Kasumi-1 (cell line): ENCODE measurements around the gene RRAGA.
"Not testable (repeated sequence)": the region's sequence is repeated elsewhere in the genome, so short reads cannot be mapped to it uniquely, and the experiment has no call there.

Experiments
- DNase-seq, 2 experiments: peaks; one replicate each; lab custom pipeline; 2025; lab: John Stamatoyannopoulos, UW

RRAGA gene, protein sequence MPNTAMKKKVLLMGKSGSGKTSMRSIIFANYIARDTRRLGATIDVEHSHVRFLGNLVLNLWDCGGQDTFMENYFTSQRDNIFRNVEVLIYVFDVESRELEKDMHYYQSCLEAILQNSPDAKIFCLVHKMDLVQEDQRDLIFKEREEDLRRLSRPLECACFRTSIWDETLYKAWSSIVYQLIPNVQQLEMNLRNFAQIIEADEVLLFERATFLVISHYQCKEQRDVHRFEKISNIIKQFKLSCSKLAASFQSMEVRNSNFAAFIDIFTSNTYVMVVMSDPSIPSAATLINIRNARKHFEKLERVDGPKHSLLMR

DNA sequence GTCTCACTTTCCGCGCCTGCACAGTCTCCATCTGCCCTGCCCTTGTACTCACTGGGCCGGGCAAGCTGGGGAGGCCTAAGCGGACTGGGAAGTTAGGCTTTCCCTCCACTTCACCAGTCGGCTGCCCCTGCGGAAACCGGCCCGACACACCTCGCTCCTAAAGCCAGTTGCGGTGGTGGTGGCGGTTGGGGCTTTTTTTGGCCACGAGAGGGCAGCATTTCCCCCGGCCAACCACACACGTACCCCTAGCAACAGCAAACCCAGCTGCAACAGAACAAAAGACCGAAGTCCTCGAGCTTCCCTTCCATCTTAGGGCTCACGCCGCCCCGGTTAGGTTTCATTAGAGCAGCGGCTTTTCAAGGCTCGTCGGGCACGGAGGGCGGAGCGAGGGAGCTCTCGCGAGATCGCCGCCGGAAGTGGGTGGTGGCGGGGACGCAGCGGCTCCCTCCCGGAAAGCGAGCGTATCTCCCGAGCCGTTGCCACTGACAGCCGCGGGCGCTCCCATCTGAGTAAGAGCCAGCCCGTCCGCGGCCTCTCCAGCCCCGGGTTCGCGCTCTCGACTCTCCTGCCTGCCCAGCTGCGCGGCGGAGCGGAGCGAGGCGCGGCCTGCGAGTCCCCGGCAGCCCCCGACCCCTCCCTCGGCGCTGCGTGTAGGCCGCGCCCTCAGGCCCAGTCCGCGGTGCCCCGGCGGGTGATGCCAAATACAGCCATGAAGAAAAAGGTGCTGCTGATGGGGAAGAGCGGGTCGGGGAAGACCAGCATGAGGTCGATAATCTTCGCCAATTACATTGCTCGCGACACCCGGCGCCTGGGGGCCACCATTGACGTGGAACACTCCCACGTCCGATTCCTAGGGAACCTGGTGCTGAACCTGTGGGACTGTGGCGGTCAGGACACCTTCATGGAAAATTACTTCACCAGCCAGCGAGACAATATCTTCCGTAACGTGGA is at the start of gene RRAGA:
RRAGA (plus strand) TSS at position 462 of the 951 bp plus-strand sequence; CDS start at position 695, 233 bp downstream.
- DNase-seq: peak; percentile 85 to 87

DNA sequence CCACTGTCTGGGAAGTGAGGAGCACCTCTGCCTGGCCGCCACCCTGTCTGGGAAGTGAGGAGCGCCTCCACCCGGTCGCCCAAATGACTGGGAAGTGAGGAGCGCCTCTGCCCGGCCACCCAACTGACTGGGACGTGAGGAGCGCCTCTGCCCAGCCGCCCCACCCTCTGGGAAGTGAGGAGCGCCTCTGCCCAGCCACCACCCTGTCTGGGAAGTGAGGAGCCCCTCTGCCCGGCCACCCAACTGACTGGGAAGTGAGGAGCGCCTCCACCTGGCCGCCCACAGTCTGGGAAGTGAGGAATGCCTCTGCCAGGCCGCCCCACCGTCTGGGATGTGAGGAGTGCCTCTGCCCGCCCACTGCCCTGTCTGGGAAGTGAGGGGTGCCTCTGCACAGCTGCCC is 49.1 kb upstream of the RRAGA start:
- no peak for DNase-seq

DNA sequence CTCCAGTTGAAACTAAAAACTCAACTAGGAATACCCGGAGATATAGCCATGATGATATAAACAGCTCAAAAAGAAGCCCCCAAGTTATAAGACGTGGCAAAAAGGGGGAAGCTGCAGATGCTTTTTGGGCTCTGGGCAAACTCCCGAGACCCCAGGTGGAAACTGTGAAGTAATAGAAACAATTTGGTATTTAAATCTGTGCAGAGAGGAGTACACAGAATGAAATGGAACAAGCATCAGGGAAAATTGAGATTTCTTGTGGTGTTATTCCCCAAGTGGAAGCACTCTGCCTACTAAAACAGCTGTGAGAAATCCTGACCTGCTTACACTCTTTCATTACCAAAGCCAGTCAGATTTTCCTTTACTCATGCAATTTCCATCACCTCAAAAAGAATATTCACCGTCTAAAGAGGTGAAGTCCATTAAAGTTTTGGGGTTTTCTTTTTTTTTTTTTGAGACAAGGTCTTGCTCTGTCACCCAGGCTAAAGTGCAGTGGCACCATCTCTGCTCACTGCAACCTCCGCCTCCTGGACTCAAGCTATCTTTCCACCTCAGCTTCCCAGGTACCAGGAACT is 39.7 kb upstream of the RRAGA start:
- DNase-seq: no peak

DNA sequence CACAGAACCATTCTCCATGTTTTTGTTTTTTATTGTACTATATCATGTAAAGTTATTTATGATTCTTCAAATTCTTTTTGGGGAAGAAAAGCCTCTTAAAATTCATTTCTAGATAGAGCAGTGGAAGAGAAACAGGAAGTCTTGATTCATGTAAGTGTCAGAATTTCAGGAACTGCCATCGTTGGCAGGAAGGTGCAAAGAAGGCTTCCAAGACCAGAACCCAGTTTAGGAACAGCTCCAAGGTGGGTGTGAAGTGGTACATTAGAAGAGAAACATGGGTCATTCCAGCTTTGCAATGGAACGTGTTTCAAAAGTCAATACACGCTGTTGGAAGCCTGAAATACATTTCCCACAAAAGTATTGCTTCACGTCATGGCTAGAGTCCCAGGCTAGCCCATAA is 31.0 kb upstream of the RRAGA start:
- DNase-seq: peak in 1 of 2 experiments; percentile 5

DNA sequence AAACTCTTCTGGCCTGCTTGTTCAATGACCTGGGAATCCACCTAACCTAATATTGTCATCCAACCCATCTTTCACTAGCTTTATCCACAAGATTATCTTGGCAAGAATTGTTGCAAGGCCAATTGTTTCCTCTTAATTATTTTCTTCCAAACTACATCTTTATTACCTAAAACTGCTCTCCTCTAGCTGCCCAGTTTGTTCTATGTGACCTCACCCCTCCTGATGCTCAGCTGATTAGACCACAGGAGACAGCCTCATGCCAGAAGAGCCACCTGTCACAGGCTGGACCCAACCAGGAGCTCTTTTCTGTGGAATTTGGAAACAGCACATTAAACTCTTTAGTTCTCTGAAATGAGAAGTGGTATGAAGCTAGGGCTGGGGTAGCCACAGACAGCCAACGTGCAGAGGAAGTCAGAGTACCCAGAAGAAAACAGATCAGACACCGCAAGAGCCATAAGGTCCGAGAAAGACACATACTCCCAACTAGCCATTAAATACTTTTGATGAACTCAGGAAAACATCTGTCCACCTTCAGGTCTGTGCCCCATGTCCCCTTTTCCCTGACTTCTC is 28.3 kb upstream of the RRAGA start:
- DNase-seq: peak; percentile 2 to 13

DNA sequence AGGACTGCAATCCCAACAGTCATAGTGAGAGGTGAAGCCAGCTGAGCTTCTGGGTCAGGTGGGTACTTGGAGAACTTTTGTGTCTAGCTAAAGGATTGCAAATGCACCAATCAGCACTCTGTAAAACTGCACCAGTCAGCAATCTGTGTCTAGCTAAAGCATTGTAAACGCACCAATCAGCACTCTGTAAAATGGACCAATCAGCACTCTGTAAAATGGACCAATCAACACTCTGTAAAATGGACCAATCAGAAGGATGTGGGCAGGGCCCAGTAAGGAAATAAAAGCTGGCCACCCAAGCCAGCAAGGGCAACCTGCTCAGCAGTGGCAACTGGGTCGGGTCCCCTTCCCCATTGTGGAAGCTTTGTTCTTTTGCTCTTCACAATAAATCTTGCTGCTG is 27.6 kb upstream of the RRAGA start:
- DNase-seq: not testable (repeated sequence)

DNA sequence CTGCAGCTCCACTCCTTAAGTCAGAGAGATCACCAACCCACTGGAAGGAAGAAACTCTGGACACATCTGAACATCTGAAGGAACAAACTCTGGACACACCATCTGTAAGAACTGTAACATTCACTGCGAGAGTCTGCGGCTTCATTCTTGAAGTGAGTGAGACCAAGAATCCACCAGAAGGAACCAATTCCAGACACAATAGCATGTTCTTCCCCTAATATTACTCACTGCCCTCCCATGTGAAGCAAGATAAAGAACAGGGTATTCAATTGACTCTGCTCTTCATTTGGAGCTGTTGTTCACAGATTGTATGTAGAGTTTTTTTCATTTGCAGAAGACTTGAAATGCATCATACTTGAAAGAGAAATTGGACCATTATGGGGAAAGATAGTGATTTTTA is 27.0 kb upstream of the RRAGA start:
- DNase-seq: no peak

DNA sequence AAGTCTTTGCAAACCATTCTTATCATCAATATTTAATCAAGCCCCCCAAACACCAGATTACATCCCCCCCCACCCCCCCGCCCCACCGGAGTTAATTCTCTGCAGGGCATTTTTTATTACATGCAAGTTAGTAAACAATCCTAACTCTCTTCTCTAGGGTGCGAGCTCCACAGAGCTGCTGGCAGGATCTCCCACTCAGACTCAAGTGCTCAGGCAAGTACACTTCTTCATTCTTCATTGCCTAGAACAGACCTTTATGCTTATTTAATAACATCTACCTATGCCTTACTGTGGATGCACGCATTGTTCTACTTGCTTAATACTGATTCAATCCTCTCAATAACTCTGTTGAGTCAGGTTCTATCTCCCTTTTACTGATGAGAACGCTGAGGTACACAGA is 26.1 kb upstream of the RRAGA start:
- no peak for DNase-seq

DNA sequence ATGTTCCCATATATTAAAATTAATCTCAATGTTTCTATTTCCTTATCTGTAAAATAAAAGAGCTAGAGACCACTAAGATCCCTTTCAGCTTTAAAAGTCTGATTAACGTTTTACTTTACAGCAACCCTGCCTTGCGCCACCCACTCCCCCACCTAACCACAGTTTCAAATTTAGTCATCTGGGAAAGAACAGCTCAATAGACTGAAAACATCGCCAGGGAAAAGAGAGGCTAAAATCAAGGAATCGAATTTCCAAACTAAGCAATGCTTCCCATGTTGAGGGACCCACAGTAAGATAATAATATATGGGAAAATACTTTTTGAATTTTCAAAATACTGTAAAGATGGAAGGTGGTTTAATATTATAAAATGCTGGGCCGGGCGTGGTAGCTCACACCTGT is 22.9 kb upstream of the RRAGA start:
- DNase-seq: no peak

DNA sequence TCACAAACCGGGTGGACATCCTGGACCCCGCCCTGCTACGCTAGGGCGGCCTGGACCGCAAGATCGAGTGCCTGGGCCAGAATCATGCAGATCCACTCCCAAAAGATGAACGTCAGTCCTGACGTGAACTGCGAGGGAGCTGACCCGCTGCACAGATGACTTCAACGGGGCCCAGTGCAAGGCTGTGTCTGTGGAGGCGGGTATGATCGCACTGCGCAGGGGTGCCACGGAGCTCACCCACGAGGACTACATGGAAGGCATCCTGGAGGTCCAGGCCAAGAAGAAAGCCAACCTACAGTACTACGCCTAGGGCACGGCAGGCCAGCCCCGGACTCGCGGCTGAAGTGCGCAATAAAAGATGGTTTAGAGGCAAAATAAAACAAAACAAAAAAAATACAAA is 21.4 kb upstream of the RRAGA start:
- no peak for DNase-seq

DNA sequence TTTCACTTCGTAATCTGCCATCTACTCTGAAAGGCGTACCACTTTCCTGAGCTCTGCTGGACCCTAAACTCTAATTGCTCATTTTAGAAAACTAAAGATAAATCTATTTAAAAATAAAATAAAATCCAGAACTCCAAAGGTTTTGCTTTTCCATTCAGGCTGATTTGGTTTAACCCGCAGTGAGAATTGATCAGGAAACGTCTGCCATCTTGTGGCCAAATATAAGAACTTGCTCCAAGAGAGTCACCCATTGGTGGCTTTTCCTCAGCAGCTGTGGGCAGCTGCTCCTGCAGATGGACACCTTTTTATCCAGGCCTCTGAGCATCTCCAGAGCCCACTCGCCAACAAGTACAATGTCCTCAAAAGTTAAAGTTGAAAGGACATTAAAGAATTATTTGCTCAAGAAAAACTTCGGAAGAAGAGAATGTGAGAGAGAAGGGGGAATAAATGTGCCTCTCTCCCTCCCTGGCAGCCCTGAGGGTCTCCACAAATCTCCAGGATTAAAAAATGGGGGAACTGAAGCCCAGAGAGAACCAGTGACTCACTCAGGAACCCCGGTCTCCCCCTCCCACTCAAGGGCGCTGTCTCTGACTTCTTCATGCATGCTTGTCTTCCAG is 20.3 kb upstream of the RRAGA start:
- peak; percentile 38 to 42 for DNase-seq

DNA sequence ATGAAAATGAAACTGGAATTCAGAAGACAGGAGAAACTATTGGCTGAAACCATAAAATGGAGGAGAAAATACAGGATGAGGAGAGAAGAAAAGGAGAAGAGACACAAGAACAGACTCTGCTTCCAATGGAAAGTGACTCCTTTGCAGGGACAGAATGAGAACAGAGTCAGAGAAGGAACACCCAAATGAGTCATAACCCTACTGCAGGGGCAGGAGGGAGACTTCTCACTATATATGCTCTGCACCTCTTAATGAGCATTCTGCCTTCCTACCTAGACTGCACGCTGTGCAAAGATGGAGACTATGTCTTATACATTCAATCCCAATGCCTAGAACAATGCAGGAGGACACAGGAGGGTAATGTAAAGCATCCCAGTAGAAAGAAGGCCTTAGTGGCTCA is 18.3 kb upstream of the RRAGA start:
- DNase-seq: no peak

DNA sequence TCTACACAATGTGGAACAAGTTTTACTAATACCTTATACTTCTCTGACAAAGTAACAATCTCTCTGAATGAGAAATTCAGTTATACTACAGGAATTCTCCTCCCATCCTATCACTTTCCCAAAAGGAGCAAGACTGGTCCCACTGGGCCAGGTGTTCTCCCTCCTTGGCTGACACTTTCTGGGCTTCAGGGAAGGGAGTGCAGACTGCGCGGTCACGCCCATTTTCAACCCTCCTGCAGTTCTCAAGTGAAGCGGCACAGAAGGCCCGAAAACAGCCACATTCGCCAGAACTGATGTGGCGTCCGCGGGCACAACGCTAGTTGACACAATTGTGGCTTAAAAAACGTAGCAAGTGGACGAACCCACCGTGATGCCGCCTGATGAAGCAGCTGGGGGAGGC is 16.8 kb upstream of the RRAGA start:
- no peak for DNase-seq

DNA sequence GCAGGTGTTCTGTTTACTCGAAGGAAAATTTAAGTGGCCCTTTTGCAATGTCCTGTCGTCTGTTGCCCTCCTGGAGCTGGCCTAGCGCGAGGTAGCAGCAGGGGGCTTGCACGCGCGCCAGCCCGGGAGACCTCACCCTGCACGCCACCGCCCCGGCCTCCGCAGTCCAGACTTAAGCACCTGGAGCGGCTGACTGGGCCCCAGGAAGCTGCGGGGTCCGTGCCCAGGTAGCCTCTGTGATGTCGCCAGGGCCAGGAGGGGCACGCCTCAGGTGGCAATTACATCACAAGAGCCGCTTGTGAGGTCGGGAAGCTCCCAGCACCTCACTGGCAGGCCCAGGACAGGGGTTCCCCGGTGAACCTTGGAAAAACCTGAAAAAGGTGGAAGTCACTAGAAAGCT is 16.2 kb upstream of the RRAGA start, which contains the start of gene SAXO1:
SAXO1 (minus strand) TSS at position 195 of the 400 bp plus-strand sequence. CDS start 301 bp downstream, outside the sequence.
- DNase-seq: no peak

DNA sequence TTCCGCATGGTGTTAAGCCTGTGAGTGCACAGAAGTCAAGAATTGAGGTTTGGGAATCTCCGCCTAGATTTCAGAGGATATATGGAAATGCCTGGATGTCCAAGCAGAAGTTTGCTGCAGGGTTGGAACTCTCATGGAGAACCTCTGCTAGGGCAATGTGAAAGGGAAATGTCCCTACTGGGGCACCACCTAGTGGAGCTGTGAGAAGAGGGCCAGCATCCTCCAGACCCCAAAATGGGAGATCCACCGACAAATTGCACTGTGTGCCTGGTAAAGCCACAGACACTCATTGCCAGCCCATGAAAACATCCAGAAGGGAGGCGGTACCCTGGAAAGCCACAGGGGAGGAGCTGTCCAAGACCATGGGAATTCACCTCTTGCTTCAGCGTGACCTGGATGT is 12.6 kb upstream of the RRAGA start:
- DNase-seq: no peak

DNA sequence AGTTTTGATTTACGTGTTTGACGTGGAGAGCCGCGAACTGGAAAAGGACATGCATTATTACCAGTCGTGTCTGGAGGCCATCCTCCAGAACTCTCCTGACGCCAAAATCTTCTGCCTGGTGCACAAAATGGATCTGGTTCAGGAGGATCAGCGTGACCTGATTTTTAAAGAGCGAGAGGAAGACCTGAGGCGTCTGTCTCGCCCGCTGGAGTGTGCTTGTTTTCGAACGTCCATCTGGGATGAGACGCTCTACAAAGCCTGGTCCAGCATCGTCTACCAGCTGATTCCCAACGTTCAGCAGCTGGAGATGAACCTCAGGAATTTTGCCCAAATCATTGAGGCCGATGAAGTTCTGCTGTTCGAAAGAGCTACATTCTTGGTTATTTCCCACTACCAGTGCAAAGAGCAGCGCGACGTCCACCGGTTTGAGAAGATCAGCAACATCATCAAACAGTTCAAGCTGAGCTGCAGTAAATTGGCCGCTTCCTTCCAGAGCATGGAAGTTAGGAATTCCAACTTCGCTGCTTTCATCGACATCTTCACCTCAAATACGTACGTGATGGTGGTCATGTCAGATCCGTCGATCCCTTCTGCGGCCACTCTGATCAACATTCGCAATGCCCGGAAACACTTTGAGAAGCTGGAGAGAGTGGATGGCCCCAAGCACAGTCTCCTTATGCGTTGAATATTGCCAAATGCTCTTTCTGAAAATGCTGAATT is 850 bp downstream of the RRAGA start:
- DNase-seq: peak in 1 of 2 experiments; percentile 6

DNA sequence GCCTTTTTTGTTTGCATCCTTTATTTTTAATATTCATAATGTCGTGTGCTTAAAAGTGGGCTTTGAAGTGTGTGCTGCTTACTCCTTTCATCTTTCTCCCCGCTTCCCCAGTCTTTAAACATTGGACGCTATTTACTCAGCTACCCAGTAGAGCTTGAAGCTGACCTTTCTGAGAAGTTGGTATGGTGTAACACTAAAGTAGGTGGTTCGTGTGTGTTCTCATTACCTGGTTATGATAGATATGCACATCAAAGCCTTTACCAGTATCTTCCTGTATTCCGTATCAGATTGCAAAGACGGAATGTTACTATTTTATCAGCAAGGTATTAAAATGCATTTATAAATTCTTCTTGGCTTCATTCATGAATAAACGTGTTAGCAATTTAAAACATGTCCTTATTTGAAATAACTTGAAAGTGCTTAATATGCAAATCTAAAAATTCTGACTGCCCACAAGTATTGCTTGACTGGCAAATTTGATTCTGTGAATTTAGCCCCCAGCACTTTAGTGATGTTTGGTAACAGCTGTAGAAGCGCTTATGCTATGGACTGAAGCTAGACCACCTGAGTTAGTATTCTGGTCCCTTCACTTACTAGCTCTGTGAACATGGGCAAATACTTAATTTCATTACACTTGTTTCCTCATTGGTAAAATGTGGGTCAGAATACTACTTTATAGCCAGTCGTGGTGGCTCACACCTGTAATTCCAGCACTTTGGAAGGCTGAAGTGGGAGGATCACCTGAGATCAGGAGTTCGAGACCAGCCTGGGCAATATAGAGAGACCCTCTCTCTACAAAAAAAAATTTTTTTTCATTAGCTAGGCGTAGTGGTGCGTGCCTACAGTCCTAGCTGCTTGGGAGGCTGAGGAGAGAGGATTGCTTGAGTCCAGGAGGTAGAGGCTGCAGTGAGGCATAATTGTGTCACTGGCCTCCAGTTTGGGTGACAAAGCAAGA is 1.7 kb downstream of the RRAGA start:
- DNase-seq: no peak

DNA sequence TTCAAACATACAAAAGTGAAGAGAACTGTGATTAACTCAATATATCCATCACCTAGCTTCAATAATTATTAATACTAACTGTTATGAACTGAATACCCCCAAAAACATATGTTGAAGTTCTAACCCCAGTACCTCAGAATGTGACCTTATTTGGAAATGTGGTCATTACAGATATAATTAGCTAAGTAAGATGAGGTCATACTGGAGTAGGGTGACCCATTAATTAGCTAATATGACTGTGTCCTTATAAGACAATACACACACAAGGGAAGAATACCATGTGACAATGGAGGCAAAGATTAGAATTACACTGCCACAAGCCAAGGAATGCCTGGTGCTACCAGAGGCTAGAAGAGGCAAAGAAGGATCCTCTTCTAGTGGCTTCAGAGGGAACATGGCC is 7.8 kb downstream of the RRAGA start:
- no peak for DNase-seq

DNA sequence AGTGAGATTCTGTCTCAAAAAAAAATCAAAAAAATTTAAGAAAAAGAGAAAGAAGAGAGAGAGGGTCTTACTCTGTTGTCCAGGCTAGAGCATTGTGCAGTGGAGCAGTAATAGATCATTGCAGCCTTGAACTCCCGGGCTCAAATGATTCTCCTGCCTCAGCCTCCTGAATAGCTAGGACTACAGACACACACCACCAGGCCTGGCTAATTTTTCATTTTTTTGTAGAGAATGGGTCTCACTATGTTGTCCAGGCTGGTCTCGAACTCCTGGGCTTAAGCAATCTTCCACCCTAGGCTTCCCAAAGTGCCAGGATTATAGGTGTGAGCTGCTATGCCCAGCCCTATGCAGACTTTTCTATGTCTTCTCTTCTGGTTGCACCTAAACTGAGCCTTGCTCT is 25.0 kb downstream of the RRAGA start:
- DNase-seq: no peak

DNA sequence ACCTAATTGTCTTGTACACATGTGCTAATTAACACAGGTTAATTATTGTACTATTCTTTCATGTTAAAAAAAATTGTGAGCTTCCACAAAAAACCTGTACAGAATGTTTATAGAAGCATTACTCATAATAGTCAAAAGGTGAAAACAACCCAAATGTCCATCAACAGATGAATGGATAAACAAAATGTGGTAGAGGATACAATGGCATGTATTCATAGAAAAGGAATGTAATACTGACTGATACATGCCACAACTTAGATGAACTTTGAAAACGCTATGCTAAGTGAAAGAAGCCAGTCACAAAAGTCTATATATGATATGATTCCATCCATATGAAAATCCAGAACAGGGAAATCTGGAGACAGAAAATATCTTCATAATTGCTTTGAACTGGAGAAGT is 25.6 kb downstream of the RRAGA start:
- no peak for DNase-seq
